NB4 (cell line): ENCODE data around the gene RNF166.

Experiments used
- MYC ChIP-seq: IDR thresholded peaks from 2 replicates; pipeline ENCODE4 v1.6.1; 2011; ENCODE audit warnings: low read depth, low read length
- POLR2A ChIP-seq: IDR thresholded peaks from 2 replicates; pipeline ENCODE4 v1.6.1; 2011; ENCODE audit warnings: mild to moderate bottlenecking; ENCODE audit not compliant: insufficient read length; ENCODE audit errors: extremely low read depth
- TF ChIP-seq, protein P1 (sequence below): IDR thresholded peaks from one replicate; pipeline ENCODE4 v1.5.1; 2012; ENCODE audit warnings: low read depth, low read length
- TF ChIP-seq, protein P2 (sequence below): IDR thresholded peaks from 2 replicates; pipeline ENCODE4 v1.6.1; 2011; ENCODE audit warnings: low read depth, low read length

DNA sequence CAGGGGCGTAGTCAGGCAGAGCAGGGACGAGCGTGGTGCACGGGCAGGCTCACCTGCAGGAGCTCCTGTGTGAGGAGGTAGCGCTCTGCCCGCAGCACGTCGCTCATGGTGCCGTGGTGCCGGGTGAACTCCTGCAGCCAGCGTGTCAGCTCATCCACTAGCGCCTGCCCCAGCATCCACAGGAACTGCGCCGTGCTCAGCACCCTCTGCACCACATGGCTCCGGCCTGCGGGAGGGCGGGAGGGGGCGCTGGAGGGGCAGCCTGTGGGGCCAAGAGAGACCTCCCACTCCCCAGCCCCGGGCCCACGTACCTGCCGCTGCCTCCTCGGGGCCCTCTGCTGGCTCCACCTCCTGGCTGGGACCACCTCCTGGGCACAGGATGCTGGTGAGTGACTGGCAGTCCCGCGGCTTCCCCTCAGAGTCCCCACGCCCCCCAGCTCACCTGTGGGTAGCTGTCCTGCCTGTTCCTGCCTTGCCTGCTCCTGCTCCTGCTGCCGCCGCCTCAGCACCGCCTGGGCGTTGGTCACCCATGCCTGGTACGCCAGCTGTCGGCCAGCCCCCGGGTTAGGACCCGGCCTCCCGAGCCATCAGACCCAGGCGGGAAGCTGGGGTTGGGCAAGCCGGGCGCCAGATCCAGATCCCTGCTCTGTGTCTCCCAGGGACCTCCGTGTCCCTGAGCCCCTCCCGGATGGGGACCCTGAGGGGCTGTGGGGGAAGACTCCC, 16.7 kb upstream of the RNF166 start:
- TF ChIP-seq MYC (no peak), POLR2A (no peak)
- TF ChIP-seq, protein P1, sequence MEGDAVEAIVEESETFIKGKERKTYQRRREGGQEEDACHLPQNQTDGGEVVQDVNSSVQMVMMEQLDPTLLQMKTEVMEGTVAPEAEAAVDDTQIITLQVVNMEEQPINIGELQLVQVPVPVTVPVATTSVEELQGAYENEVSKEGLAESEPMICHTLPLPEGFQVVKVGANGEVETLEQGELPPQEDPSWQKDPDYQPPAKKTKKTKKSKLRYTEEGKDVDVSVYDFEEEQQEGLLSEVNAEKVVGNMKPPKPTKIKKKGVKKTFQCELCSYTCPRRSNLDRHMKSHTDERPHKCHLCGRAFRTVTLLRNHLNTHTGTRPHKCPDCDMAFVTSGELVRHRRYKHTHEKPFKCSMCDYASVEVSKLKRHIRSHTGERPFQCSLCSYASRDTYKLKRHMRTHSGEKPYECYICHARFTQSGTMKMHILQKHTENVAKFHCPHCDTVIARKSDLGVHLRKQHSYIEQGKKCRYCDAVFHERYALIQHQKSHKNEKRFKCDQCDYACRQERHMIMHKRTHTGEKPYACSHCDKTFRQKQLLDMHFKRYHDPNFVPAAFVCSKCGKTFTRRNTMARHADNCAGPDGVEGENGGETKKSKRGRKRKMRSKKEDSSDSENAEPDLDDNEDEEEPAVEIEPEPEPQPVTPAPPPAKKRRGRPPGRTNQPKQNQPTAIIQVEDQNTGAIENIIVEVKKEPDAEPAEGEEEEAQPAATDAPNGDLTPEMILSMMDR, result no peak
- TF ChIP-seq, protein P2, sequence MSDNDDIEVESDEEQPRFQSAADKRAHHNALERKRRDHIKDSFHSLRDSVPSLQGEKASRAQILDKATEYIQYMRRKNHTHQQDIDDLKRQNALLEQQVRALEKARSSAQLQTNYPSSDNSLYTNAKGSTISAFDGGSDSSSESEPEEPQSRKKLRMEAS, result no peak
